ENCODE measurements around the gene STUM. TPM values are rescaled to one million over a fixed set of nuclear protein-coding genes. Genes with fewer than 3 reads are reported as not detected.

The STUM gene
- total RNA-seq, 1 experiment from 2014 or later: 0.03 TPM

DNA sequence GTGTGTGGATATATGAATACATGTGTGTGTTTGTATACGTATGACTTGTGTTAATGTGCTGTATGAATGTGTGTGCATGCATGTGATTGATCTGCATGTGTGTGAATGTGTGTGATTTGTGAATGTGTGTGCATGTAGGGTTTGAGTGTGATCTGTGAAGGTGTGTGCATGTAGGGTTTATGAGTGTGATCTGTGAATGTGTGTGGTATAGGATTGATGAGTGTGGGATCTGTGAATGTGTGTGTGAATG is 88.2 kb downstream of the STUM start:
- TF ChIP-seq CTCF (IDR thresholded peaks at IDR 0.05) (no peak), POLR2AphosphoS5 (IDR thresholded peaks at IDR 0.05; ENCODE audit: low read depth, low read length) (no peak), SIN3A (IDR thresholded peaks at IDR 0.05; ENCODE audit: borderline replicate concordance, insufficient read depth, low read depth, low read length) (no peak), TCF7L2 (IDR thresholded peaks at IDR 0.05; ENCODE audit: low read depth, low read length) (no peak), REST (IDR thresholded peaks at IDR 0.05; ENCODE audit: insufficient read depth in 1 of 2, low read depth in 2 of 2, low read length in 1 of 2) (no peak)
- H3K9me3 ChIP-seq (ENCODE audit: control insufficient read depth, insufficient read depth, low read depth, low read length): no peaks in the 10 kb centered on the region
- intact Hi-C loops (cut with micrococcal nuclease; ENCODE audit: unreplicated experiment) (no loop called here), in situ Hi-C loops (cut with HindIII; ENCODE audit: low pct_unique_long_range_greater_than_20kb, low sequenced_read_pairs) (no loop called here)
- H3K27me3 ChIP-seq (ENCODE audit: control insufficient read depth, insufficient read depth, low read length): no peaks in the 10 kb centered on the region
- H3K36me3 ChIP-seq (ENCODE audit: control insufficient read depth, insufficient read depth, low read length): no peaks in the 10 kb centered on the region
- ATAC-seq: no peak
- POLR2A ChIA-PET: no interaction called here
- CTCF ChIA-PET: no interaction called here
- H3K27ac ChIP-seq (ENCODE audit: low read length): no peak overlapping the region
- BruUV-seq (replicated peaks): no TSS peak
- H3K4me1 ChIP-seq (ENCODE audit: control insufficient read depth, insufficient read depth, low read length): no peaks in the 10 kb centered on the region; the same call in 1 of the 2 replicates
- H3K4me3 ChIP-seq (ENCODE audit: low read depth in 2 of 2, low read length in 2 of 2): no peak overlapping the region
- no peak for DNase-seq (ENCODE audit: low read depth, low spot score)

DNA sequence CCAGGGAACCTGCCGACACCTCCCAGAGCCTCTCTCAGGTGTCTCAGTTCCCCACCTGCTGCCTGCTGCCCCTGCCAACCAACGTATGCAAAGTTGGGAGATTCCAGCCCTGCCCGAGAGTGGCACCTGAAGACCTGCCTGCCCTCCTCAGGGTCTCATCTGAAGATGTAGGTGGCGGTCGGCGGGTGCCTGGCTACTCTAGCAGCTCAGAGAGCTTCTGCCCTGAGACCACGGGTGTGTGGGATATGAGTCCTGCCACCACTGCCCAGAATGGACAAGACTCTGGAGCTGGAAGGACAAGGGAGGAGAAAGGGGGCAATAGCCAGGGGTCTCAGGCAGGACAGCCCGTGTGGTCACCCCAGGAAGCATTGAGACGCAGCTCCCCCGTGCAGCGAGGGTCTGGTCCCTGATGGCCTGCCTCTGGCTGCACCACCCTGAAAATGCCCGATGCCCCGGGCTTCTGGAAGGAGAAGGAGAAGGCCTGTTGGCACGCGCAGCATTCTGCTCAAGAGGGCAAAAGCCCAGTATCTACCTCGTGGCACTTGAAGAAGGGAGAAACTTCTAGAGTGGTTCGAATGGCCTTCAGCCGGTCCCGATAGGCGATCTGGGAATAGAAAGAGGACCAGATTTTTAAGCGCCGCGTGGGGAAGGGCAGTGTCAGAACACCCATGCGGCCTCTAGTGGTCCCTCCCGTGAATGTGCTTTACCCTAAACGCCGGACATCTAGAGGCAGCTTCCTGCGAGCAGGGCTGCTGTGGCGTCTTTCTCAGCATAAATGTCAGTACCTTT is 88.8 kb downstream of the STUM start:
- ChIA-PET POLR2A (no interaction called here), CTCF (no interaction called here)
- in situ Hi-C loops (cut with HindIII; ENCODE audit: low pct_unique_long_range_greater_than_20kb, low sequenced_read_pairs): no loop called here
- Histone ChIP-seq H3K9me3 (ENCODE audit: control insufficient read depth, insufficient read depth, low read depth, low read length) (no peaks in the 10 kb centered on the region), H3K36me3 (ENCODE audit: control insufficient read depth, insufficient read depth, low read length) (no peaks in the 10 kb centered on the region), H3K27ac (ENCODE audit: low read length) (no peak overlapping the region), H3K27me3 (ENCODE audit: control insufficient read depth, insufficient read depth, low read length) (no peaks in the 10 kb centered on the region), H3K4me3 (ENCODE audit: low read depth in 2 of 2, low read length in 2 of 2) (no peak overlapping the region), H3K4me1 (ENCODE audit: control insufficient read depth, insufficient read depth, low read length) (no peaks in the 10 kb centered on the region; the same call in 1 of the 2 replicates)
- no peak for TF ChIP-seq SIN3A (IDR thresholded peaks at IDR 0.05; ENCODE audit: borderline replicate concordance, insufficient read depth, low read depth, low read length)
- no peak for TF ChIP-seq REST (IDR thresholded peaks at IDR 0.05; ENCODE audit: insufficient read depth in 1 of 2, low read depth in 2 of 2, low read length in 1 of 2)
- TF ChIP-seq TCF7L2 (IDR thresholded peaks at IDR 0.05; ENCODE audit: low read depth, low read length): no peak
- TF ChIP-seq CTCF (IDR thresholded peaks at IDR 0.05): no peak
- no peak for TF ChIP-seq POLR2AphosphoS5 (IDR thresholded peaks at IDR 0.05; ENCODE audit: low read depth, low read length)
- no TSS peak for BruUV-seq (replicated peaks)
- intact Hi-C loops (cut with micrococcal nuclease; ENCODE audit: unreplicated experiment): no loop called here
- DNase-seq (ENCODE audit: low read depth, low spot score): no peak
- no peak for ATAC-seq

Measured in Panc1 (cell line).